K562 (cell line): ENCODE results near the gene STX1A. TPM values are rescaled to one million over a fixed set of nuclear protein-coding genes. Genes with fewer than 3 reads are reported as not detected.

Source experiments
- DACH1 ChIP-seq: fragments of 450-650 bp; IDR thresholded peaks from 2 replicates; pipeline ENCODE4 v1.6.1; 2018; ENCODE audit not compliant: partially characterized antibody
- E2F8 ChIP-seq: fragments of 450-650 bp; IDR thresholded peaks from 2 replicates; pipeline ENCODE4 v1.7.1; 2018; ENCODE audit warnings: mild to moderate bottlenecking, low read depth; ENCODE audit not compliant: partially characterized antibody
- L3MBTL2 ChIP-seq: fragments of 450-650 bp; IDR thresholded peaks from 2 replicates; pipeline ENCODE4 v1.6.1; 2016; ENCODE audit warnings: mild to moderate bottlenecking, moderate library complexity
- NFE2L1 ChIP-seq: fragments of 450-650 bp; IDR thresholded peaks from 2 replicates; pipeline ENCODE4 v1.6.1; 2016; ENCODE audit warnings: missing genetic modification characterization, low read depth, mild to moderate bottlenecking, missing compliant biosample characterization, moderate library complexity, borderline replicate concordance
- NFIC ChIP-seq: fragments of 450-650 bp; IDR thresholded peaks from 2 replicates; pipeline ENCODE4 v1.6.1; 2017; ENCODE audit warnings: mild to moderate bottlenecking, inconsistent platforms
- PCBP2 ChIP-seq: fragments of 200-400 bp; formaldehyde crosslinking; IDR thresholded peaks from 2 replicates; pipeline ENCODE4 v1.6.1; 2018; ENCODE audit warnings: low read length, low read depth, mild to moderate bottlenecking, moderate library complexity; ENCODE audit not compliant: poor library complexity, severe bottlenecking
- PHF20 ChIP-seq: fragments of 450-650 bp; IDR thresholded peaks from 2 replicates; pipeline ENCODE4 v1.6.1; 2018; ENCODE audit not compliant: partially characterized antibody
- POU5F1 ChIP-seq: fragments of 150-350 bp; IDR thresholded peaks from 2 replicates; pipeline ENCODE4 v1.6.1; 2014; ENCODE audit warnings: borderline replicate concordance, low read length, low read depth, mild to moderate bottlenecking; ENCODE audit not compliant: partially characterized antibody
- SRSF3 ChIP-seq: fragments of 200-400 bp; formaldehyde crosslinking; IDR thresholded peaks from 2 replicates; pipeline ENCODE4 v1.6.1; 2016; ENCODE audit warnings: mild to moderate bottlenecking, low read length, moderate library complexity; ENCODE audit not compliant: insufficient read depth
- THRAP3 ChIP-seq: fragments of 450-650 bp; IDR thresholded peaks from 2 replicates; pipeline ENCODE4 v1.6.1; 2016; ENCODE audit warnings: mild to moderate bottlenecking, inconsistent platforms, borderline replicate concordance
- TRIM25 ChIP-seq: fragments of 450-650 bp; IDR thresholded peaks from 2 replicates; pipeline ENCODE4 v1.7.0; 2016; ENCODE audit warnings: borderline replicate concordance
- TSC22D4 ChIP-seq: fragments of 450-650 bp; IDR thresholded peaks from 2 replicates; pipeline ENCODE4 v1.6.1; 2016; ENCODE audit warnings: missing genetic modification characterization, missing biosample characterization, control low read depth
- ZNF408 ChIP-seq: fragments of 250-450 bp; sonication (Bioruptor Pico); IDR thresholded peaks from 2 replicates; pipeline ENCODE4 v1.4.0; 2020; ENCODE audit warnings: low read depth, mild to moderate bottlenecking, moderate library complexity
- ZNF766 ChIP-seq: fragments of 200-800 bp; sonication (Bioruptor generic); conservative IDR thresholded peaks from 2 replicates; pipeline ENCODE4 v1.6.1; 2016; ENCODE audit warnings: missing genetic modification characterization, missing compliant biosample characterization
- polyA plus RNA-seq, 8 experiments: library from polyadenylated mRNA; depleted of rRNA in 4 of 8; stranded (reverse) in 5 of 8; unstranded in 3 of 8; fragments of >200 nt; fragmentation: Nextera tagmentation in 2 of 8; fragmentation: Illumina TruSeq in 1 of 8; extraction: Ambion mirVana in 2 of 8; extraction: Trizol in 1 of 8; gene quantifications; 2 replicates each; pipeline versions ENCODE4 v1.2.1 to v1.2.3, GENCODE V29; 2011 to 2014; ENCODE audit warnings: inconsistent platforms in 1 of 8, missing spikeins in 1 of 8
- total RNA-seq, 7 experiments: library from RNA; depleted of rRNA in 6 of 7; stranded (reverse); fragments of >200 nt in 6 of 7; fragmentation: Illumina TruSeq in 2 of 7; extraction: Trizol in 2 of 7; gene quantifications; 2 replicates each; pipeline versions ENCODE4 v1.2.1 to v1.2.3, GENCODE V29; 2011 to 2021; ENCODE audit warnings: low replicate concordance in 1 of 7
- TF ChIP-seq, protein P1 (sequence below): fragments of 250-450 bp; sonication (Bioruptor Pico); IDR thresholded peaks from 2 replicates; pipeline ENCODE4 v1.8.0; 2021; ENCODE audit warnings: moderate library complexity, mild to moderate bottlenecking, inconsistent platforms

The STX1A gene
- total and polyA plus RNA-seq, 9 of the 15 experiments (the other 6 are each of a cell fraction or from before 2014, with no cell fraction given) = 0.04 to 15.1 (median 6.3) TPM

DNA sequence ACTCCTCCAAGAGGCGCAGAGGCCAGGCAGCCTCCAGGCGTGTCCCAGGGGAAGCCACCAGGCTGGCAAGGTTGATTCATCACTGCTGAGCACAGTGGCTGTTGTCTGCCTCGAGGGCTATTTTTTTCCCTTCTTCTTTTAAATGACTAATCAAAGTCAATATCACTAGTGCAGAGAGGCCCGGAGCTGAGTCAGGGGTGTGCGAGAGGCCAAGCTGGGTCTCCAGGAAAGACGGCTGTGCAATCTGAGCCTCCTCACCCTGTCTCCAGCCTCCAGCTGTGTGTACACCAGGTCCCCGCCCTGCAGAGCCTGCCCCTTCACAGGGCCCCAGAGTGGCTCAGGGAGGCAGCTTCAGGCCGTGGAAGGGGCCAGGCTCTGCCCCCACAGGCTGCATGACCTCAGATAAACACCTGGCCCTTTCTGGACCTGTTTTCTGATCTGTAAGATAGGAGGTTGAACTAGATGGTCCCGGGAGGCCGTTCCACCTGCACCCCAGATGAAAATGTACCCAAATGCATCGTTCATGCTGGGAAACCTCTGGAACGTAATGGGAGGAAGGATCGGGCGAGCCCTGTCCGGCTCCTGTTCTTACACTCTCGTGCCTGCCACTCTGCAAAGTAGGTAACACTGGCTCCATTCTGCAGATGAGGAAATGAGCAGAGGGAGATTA, 3.7 kb downstream of the STX1A start (continued):
- TF ChIP-seq TRIM25 (no peak), PCBP2 (no peak), NFIC (peak; percentile 89), POU5F1 (no peak), DACH1 (peak; percentile 59), PHF20 (no peak), ZNF408 (CRISPR knock-in tag) (no peak), THRAP3 (no peak), NFE2L1 (tag) (no peak), TSC22D4 (tag) (no peak), SRSF3 (no peak), E2F8 (no peak), ZNF766 (peak; percentile 81), L3MBTL2 (peak; percentile 34; the same call in 1 of the 2 replicates)
- TF ChIP-seq, protein P1, sequence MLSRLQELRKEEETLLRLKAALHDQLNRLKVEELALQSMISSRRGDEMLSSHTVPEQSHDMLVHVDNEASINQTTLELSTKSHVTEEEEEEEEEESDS = no peak
